Fibroblast of skin of back (primary cell): ENCODE measurements around the gene EIF2B2.
"Not testable (repeated sequence)": the region's sequence is repeated elsewhere in the genome, so short reads cannot be mapped to it uniquely, and the experiment has no call there.

Source experiments
- DNase-seq: peaks from one replicate; pipeline ENCODE4 v3.0.0-alpha.2; 2013

Gene EIF2B2

GRCh38 chr14:74974364-74975058 lies 28.2 kb upstream of the EIF2B2 start:
- no peak for DNase-seq

- DNase-seq = no peak
These were observed 27.5 kb upstream of the EIF2B2 start for GRCh38 chr14:74975059-74975810.

GRCh38 chr14:74976264-74977113 lies 26.2 kb upstream of the EIF2B2 start:
- DNase-seq = no peak

- no peak for DNase-seq
These were observed 25.4 kb upstream of the EIF2B2 start for GRCh38 chr14:74977164-74977900.

GRCh38 chr14:74977901-74978385 lies 24.8 kb upstream of the EIF2B2 start:
- DNase-seq = no peak

- peak; percentile 32 for DNase-seq
These were observed 24.2 kb upstream of the EIF2B2 start for GRCh38 chr14:74978416-74978947.

GRCh38 chr14:74979029-74979428 lies 23.7 kb upstream of the EIF2B2 start:
- DNase-seq = no peak

- DNase-seq = peak; percentile 32
These were observed 23.0 kb upstream of the EIF2B2 start for GRCh38 chr14:74979442-74980397.

- DNase-seq = peak; percentile 29
These were observed 22.4 kb upstream of the EIF2B2 start for GRCh38 chr14:74980398-74980730.

GRCh38 chr14:74980731-74981461 lies 21.8 kb upstream of the EIF2B2 start:
- peak; percentile 73 for DNase-seq

- DNase-seq = no peak
These were observed 21.3 kb upstream of the EIF2B2 start for GRCh38 chr14:74981462-74981782.

- DNase-seq = no peak
These were observed 20.9 kb upstream of the EIF2B2 start for GRCh38 chr14:74981833-74982232.

- DNase-seq = no peak
These were observed 20.1 kb upstream of the EIF2B2 start for GRCh38 chr14:74982661-74983060.

- DNase-seq = no peak
These were observed 19.4 kb upstream of the EIF2B2 start for GRCh38 chr14:74983343-74983742.

- DNase-seq = no peak
These were observed 18.3 kb upstream of the EIF2B2 start for GRCh38 chr14:74984236-74985027.

- no peak for DNase-seq
These were observed 17.8 kb upstream of the EIF2B2 start for GRCh38 chr14:74985028-74985310.

- DNase-seq = no peak
These were observed 16.9 kb upstream of the EIF2B2 start for GRCh38 chr14:74985806-74986205.

GRCh38 chr14:74988131-74988530 lies 14.6 kb upstream of the EIF2B2 start:
- peak; percentile 76 for DNase-seq

- no peak for DNase-seq
These were observed 13.7 kb upstream of the EIF2B2 start for GRCh38 chr14:74988993-74989392.

GRCh38 chr14:74994182-74994581 lies 8.5 kb upstream of the EIF2B2 start:
- DNase-seq = not testable (repeated sequence)
